Activated gamma-delta T cell treated with anti-CD3 and anti-CD28 coated beads, Interleukin-2, amount 50 U/mL, for 16 hours (primary cell): ENCODE measurements around the gene SIGLEC10.

ENCODE experiments used
- DNase-seq: peaks from one replicate; pipeline ENCODE4 v3.0.0-alpha.2; 2020; ENCODE audit warnings: low read depth

SIGLEC10 gene

DNA sequence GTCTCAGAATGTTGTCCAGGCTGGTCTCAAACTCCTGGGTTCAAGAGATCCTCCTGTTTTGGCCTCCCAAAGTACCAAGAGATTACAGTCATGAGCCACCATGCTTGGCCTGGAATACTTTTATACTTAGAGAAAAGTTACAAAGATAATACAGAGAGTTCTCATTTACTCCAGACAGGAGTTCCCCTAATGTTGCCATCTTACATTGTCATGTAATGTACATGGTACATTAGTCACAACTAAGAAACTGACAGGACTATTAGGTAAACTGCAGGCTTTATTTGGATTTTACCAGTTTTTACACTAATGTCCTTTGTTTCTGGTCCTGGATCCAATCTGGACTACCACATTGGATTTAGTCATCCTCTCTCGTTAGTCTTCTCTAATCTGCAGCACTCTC is 24.7 kb downstream of the SIGLEC10 start:
- no peak for DNase-seq

DNA sequence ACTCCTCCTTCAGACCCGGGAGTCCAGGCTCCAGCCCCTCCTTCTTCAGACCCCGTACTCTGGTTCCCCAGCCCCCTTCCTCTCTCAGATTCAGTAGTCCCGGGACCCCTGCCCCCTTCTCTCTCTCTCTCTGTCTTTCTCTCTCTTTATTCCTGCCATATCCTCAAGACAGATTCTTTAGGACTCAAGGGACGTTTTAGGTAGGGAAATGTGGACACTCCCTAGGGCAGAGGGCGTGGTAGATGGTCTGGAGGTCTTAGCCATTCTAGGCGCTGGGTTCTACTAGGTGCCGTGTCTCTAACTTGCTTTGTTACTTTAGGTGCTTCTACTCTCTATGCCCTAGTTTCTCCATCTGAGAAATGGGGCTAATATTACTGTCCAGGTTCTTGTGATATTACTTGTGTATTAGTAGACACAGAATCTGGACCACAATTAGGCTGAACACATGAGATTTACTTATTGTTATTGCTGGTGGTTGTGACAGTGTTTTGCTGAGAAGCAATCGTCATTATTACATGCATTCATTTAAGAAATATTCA is 26.3 kb downstream of the SIGLEC10 start:
- DNase-seq = no peak

DNA sequence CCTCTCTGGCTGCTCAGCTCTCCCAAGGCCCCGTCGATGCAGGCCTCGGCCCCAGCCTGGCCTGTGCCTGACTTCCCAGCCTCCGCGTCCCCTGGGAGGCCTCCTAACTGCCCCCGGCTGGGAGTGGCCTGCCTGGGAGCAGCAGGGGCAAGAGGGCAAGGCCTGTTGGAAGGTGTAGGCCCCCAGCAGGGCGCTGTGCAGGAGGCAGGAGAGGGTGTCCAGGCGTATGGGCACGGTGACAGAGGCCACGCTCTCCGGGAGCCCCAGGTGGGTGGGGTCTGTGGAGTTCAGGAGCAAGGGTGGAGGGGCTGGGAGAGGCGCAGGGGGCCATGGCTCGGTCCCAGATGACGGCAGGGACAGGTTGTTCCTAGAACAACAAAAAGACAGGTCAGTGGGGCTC is 28.3 kb downstream of the SIGLEC10 start:
- no peak for DNase-seq

DNA sequence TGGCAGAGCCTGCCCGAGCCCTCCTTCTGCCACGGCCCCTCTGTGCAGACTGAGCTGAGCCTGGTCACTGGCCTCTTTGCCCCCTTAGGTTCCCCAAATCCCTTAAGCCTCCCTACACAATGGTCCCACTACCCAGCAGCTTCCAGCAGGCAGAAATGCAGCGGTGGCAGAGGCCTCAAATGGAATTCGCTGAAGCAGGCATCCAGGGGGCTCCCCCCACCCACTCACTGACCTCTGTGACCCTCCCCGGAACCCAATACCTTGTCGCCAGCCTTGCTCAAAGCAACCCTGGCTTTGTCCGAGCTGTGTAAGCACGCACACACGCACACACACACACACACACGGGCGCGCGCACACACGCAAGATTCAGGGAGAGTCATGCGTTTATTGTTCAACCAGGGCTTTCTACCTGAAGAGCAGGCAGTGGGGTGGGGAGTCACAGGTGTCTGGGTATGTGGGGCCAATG is 29.5 kb downstream of the SIGLEC10 start, which contains the start of gene LIM2:
Gene LIM2, minus strand, starts transcription at position 51 of the 466 bp plus-strand sequence. CDS start 531 bp downstream, outside the sequence.
- no peak for DNase-seq

DNA sequence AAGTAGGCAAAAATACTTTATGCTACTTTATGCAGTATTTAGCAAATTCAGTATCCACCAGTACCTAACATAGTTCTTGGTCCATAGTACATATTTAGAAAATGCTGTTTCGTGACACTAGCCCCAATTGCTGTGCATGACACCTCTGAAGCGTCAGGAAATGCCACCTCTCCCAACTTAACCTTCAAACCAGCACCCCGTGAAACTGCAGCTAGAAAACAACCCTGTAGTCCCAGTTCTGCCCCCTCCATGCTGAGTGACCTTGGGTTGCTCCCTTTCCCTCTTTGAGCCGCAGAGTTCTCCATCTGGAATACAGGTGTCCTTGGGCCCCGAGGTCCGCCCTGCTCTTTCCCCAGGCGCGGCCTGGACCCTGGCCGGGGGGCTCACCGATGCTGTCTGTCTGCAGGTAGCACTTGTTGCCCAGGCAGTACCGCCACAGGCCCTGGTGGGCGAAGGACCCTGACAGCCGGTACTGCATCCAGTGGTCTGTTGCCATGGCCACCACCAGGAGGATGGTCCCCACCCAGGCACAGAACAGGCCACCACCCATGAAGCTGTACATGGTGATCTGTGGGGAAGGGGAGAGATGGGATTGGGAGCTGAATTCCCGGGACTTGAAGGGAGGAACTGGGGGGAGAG is 30.4 kb downstream of the SIGLEC10 start:
- DNase-seq = no peak

DNA sequence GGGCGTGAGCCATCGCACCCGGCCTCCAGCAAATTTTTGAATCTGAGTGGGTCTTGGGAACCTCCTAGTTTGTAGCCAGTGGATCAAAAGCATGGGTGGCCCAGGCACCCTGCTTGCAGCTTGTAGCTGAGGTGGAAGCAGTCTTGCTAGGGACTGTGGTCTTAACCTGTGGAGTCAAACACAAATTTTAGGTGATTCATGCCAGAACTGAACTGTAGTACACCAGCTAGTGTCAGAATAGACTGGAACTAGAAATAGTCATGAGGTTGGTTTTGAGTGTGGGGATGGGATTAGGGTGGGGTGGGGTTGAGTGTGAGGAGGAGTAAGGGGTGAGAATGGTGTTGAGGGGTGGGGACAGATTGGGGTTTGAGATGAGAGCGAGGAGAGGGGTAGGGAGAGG is 35.4 kb downstream of the SIGLEC10 start:
- DNase-seq = no peak

DNA sequence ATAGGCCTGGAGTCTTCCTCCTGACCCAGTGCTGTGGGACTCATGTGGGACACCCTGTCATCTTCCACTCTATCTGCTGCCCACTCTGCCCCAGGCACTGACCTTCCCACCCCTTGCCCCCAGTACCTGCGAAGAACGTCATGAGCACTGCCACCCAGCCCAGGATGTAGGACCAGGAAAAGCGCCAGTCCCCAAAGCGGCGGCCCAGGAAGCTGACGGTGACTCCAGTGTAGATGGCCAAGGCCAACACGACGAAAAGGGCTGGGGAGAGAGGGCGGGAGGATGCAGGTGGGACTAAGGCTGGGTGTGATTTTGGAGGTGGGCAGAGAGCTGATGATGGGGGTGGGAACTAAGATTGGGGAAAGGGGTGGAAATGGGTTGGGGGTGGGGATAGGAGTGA is 37.1 kb downstream of the SIGLEC10 start:
- no peak for DNase-seq

DNA sequence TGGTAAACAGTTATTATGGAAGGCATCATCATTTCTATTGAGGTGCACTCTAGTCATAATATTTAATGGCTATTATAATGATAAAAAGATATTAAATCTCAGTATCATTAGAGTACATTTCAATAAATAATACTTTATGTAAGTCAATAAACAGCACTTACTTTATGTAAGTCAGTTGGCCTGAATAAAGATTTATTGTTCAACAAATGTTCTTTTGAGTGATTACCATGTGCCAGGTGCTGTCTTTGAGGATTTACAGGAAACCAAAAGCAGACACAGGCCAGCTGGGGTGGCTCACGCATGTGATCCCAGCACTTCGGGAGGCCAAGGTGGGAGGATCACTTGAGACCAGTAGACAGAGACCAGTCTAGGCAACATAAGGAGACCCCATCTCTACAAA is 40.0 kb downstream of the SIGLEC10 start:
- no peak for DNase-seq

DNA sequence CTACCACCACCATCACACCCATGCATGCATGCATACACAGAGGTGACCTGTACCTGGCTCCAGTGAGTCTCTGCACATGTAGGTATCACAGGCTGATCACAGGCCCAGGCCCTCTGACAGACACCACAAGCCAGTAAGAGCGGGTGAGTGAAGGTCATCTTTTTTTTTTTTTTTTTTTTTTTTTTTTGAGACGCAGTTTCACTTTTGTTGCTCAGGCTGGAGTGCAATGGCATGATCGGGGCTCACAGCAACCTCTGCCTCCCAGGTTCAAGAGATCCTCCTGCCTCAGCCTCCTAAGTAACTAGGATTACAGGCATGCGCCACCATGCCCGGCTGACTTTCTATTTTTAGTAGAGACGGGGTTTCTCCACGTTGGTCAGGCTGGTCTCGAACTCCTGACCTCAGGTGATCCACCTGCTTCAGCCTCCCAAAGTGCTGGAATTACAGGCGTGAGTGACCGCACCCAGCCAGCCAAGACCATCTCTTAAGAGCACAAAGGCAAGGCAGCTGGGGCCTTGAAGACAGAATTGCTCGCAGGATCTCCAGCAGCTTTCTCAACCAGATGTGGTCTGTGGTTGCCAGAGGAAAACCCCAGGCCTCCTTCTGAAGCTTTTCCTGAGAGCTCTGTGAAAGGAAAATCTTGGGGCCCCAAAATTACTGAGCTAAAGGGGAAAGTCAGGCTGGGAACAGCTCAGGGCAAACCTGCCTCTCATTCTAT is 41.8 kb downstream of the SIGLEC10 start:
- no peak for DNase-seq

DNA sequence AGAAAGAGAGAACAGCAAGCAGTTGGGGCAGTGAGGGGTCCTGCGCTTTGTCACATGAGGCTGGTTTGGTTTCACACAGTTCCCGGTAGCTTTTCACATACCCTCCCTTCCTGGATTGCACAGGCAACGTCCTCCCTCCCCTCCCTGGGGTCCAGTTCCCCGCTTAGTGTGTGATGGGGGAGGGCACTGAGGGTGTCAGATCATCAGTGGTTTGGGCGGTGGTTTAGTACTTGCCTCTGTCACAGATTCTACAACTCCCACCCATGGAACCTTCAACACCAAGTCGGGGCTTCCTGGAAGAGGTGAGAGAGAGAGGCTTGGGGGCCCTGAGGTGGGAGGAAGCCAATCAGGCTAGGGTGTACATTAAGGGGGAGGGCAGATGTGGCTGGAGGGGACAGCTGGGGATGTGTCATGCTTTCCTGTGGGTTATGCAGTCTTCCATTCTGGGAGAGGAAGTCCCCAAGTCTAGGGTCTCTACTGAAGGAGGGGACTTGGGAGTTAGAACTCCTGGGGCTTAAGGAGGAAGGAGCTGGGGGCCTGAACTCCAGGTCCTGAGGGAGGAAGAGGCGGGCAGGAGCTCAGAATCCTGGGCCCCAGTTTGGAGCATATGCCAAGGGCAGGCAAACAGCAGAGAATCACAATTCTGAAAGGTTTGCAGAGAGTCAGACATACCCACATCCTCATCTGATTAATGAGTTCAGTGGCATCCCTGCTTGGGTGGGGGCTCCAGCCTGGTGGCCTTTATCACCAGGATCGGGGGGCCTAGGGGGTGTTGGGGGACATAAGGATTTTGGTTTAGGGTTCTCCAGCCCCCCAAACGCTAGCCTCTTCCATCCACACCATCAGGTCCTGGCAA is 44.6 kb downstream of the SIGLEC10 start, which contains the start of gene NKG7:
Gene NKG7, minus strand, starts transcription at position 6 of the 856 bp plus-strand sequence. CDS start 119 bp downstream, outside the sequence.
- DNase-seq = peak; percentile 86

DNA sequence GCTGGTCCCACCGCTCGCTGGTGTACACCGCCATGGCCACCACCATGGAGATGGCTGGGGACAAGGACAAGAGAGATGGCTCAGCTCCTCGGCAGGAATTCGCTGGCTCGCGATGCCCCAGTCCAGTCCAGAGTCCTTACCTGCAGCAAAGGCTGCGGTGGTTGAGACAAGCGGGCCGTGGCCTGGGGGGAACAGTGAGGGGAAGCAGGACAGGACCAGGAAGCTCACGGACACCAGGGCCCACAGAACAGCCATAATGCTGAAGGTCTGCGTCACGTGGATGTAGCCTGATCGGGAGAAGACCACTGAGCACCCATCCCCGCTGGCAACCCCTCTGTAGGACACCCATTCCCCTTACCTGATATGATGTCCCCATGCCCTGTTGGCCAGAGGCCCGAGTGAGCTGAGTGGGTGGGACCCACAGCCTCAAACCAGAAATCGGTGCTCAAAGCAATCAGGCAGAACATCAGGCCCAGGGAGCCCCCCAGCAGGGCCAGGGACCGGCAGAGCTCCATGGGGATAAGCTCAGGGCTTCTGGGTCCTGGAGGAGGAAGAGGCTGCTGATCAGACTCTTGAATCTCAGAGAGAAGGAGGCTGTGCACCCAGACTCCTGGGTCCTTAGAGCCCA is 45.3 kb downstream of the SIGLEC10 start:
- no peak for DNase-seq

DNA sequence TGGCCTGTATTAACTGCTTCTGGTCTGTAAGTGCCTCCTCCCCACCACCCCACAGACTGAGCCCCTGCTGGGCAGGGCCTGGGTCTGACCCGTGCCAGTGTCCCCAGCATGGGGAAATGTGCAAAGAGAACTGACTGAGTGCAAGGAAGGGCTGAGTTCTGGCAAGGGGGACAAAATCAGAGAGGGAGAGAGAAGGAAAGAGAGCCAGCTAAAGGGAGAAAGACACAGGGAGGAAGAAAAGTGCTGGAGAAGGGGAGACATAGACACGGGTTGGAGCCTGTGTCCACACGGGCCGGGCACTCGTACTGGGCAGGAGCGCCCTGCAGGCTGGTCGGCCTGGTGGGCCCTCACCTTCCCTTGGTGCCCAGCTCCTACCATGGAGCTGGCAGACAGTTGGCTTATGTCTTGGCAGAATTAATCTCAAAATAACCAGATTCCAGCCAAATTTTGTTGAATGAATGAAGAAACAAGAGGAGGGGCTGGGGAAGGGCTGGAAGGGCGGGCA is 46.2 kb downstream of the SIGLEC10 start:
- no peak for DNase-seq

DNA sequence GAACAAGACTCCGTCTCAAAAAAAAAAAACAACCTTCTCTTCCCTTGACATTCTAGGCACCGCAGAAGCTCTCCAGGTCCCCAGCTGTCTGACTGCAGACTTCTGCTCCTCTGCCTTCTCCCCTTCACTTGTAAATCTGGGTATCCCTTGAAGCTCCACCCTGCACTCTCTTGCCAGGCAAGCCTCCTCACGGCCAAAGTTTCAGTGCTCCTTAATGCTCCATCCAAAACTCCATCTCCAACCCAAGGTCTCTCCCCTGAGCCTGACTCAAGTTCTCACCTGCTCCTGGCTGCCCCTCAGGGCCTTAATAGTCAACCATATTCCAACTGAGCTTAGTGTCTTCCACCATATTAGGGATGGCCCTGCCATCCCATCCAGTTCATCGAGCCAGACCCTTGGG is 47.2 kb downstream of the SIGLEC10 start:
- DNase-seq = no peak

DNA sequence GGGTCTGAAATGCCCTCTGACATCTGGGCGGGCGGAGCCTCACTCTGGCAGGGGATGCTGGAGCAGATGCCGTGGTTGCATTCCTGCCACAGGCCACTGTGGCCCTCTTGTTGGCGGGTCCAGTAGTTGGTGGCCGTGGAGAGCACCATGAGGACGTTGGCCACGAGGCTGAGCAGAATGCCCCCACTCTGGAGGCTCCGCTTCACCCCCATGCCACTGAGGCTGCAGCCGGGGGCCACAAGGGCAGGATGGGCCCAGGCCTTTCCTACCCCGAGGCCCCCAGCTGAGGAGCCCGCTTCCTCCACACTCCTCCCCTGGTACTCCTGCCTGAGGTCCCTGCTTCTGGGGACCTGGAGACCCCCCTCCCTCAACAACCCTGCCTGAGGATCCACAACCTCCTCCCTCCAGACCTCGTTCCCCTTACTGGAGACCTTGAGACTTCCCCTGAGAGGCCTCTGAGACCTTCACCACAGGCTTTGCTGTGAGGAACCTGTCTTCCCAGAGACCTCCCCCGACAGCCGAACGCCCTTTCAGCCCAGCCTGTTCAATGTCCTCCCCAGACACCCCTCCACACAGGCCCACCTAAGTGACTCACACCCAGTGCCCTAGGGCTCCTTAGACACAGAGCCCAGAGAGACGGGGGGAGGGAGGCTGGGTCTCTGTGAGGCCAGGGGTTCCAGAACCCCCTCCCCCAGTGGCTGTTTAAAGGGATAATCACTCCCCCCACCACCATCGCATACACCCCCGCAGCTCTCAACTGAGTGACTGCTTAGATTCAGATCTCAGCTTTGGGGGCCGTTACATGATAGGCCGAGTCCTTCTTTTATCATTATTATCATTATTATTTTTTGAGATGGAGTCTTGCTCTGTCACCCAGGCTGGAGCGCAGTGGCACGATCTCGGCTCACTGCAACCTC is 48.8 kb downstream of the SIGLEC10 start, which contains the start of gene CLDND2:
Gene CLDND2, minus strand, starts transcription at position 638 of the 917 bp plus-strand sequence. Its CDS starts 426 bp downstream, at position 212.
- peak; percentile 42 for DNase-seq

DNA sequence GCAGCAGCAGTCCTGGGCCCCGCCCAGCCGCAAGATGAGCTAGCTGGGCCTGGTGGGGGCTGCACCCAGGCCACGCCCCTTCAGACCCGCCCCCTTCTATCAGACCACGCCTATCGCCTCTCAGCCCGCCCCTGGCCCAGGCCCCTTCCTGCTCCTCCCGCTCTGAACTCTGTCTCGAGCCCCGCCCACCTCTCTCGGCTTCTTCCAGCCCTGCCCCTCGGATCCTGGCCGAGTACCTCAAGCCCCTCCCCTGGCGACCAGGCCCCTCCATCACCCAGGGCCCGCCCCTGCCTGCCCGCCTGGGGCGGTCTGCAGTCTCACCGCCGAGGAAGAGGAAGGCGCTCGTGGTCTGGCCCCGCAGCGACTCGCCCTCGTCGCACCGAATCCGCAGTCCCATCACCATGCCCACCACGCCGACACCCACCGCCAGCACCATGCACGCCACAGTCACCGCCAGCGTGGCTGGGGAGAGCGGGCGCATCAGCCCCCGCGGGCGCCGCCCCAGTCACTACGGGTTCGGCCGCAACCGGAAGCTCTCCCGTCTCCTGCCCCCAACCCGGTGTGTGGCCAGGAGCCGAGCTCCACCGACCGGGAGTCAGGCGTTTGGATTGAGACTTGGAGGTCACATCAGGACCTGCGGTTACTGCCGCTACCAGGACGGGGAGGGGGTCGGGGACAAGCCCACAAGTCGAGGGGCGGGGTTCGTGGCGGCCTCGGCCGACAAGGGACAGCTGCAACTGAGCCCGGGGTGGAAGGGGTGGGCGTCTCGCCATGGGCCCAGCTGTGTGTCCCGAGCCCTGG is 49.7 kb downstream of the SIGLEC10 start:
- peak; percentile 94 for DNase-seq

DNA sequence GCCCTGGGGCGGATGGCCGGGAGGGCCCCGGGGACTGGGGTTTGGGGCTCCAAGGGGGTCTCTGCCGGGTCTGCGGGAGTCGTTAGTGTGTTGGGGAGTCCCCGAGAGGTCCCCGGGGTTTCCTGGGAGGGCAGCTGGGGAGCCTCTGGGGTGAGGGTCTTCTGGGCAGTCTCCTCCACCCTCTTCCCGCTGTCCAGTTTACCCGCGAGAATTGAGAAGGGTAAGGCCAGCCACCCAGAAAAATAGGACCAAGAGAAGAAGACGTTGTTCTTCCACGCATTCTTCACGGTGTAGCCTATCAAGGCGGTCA is 50.2 kb downstream of the SIGLEC10 start:
- DNase-seq = no peak

DNA sequence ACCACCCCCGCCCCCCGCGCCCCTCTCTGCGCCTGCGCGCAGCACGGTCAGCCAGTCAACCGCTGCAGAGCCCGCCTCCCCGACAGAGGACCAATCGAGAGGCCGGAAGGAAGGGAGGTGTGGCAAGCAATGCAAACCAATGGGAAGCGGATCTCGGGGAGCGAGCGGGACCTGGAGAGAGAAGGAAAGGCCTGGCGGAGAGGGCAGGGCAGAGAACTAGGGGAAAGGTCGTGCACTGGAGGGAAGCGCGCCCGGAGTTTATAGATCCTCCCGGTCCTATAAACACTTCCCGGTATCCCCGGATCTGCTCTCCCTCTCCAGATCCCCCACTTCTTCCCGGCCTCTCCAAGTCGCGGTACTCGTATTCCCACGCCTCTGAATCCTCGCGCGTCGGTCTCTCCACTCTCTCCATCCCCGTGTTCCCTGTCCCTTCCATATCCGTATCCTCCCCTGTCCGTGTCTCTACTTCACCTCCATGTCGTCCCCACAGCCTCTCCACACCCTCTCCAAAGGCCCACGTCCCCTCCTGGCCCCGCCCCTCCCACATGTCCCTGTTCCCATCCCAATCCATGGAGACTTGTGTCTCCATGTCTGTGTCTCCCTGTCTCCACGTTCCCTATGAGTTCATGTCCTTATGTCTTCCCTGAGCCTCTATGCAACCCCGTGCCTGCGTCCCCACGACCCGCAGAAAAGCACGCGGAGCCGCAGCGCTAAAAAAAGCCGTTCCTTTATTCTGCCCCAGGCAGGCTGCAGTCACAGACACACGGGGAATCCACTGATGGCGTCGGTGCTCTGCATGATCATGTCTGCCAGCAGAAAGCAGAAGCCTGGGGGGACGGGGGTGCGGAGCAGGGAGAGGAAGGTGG is 50.8 kb downstream of the SIGLEC10 start:
- peak; percentile 85 for DNase-seq

DNA sequence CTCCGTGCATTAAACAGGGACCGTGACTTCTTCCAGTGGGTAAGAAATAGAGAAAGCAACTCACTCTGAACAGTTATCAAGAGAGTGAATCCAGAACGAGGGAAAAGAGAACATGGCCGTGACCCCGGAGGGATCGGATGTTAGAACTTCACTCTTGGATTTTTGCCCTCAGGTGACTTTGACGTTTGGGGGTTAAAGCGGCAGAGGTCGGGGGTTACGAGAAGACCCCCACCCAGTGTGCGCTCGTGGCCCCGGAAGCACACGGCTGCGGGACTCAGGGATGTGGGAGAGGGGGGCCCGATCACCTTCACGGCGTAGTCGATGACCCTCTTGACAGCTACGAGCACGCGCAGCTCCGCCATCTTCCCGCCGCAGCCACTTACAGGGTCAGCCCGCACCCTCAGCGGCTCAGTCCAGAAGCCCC is 51.5 kb downstream of the SIGLEC10 start, which contains the start of gene ETFB:
Gene ETFB, minus strand, starts transcription at position 424 of the 424 bp plus-strand sequence. Its CDS starts 62 bp downstream, at position 362.
- DNase-seq = no peak
